GM21737 (cell line): ENCODE results near the gene CMTM8.

Experiments used
- ATAC-seq: cut with Tn5 transposase; IDR thresholded peaks from one replicate; pipeline ENCODE4 v1.9.1; 2021; ENCODE audit warnings: mild to moderate bottlenecking, moderate library complexity; ENCODE audit not compliant: unreplicated experiment

The CMTM8 gene

DNA sequence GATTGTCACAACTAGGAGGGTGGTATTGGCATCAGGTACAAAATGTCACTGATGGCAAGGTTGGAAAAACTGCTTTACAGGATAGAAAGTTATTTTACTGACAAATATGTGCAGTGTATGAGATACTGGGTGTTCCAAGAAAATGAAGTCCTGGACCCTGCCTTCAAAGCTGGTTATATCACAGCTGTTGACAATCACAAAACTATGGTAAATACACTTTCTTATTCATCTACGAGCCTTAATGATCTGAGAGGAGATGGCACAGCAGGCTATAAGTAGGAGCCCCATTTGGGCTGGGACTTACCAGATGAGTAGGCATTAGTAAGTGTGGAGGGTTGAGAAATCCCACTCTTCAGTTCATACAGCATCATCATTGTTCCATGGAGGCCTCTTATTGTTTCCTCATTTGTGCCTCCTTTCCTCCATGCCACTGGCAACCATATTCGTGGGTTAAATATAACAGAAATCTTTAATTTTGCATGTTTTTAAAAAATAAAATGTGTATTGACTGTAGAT is 66.9 kb downstream of the CMTM8 start:
- ATAC-seq, result no peak

GRCh38 chr3:32306072-32306471 is 67.6 kb downstream of the CMTM8 start:
- ATAC-seq, result no peak

DNA sequence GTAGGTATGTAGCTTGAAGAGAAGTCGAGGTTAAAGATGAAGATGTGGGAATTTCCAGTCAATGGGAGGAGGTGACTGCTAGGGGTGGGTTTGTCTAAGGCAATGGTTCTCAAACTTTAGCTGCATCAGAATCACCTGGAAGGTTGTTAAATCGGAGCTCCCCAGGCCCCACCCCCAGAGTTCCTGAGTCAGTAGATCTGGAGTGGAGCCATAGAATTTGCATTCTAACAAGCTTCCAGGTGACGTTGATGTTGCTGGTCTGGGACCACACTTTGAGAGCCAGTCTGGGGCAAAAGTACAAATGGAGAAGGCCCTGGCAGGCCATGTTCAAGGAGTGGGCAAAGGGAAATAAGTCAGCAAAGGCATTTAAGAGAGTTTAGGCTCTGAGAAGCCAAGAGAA is 69.1 kb downstream of the CMTM8 start:
- no peak for ATAC-seq

- ATAC-seq, result no peak
Measured at GRCh38 chr3:32308378-32308777, 69.9 kb downstream of the CMTM8 start.

GRCh38 chr3:32309654-32310242 is 71.3 kb downstream of the CMTM8 start:
- no peak for ATAC-seq

DNA sequence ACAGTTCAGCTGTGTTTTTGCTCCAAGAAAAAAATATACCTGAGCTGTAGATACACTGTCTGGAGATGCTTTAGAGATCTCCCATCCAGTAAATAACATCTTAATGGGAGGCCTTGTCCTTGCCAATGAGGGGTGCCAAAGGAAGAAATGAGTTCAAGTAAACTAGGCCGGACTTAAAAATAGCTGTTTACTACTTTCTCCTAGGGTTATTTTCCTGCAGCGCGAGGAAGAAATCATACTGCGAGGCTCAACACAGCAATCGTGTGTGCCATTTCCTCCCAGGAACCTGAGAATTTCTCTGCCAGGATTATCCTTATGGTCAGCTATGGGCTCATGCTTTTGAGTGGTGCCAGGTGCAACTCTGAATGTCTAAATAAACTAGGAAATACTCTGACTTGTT is 71.9 kb downstream of the CMTM8 start:
- no peak for ATAC-seq

- ATAC-seq, result no peak
Measured at GRCh38 chr3:32310918-32311839, 72.7 kb downstream of the CMTM8 start.

DNA sequence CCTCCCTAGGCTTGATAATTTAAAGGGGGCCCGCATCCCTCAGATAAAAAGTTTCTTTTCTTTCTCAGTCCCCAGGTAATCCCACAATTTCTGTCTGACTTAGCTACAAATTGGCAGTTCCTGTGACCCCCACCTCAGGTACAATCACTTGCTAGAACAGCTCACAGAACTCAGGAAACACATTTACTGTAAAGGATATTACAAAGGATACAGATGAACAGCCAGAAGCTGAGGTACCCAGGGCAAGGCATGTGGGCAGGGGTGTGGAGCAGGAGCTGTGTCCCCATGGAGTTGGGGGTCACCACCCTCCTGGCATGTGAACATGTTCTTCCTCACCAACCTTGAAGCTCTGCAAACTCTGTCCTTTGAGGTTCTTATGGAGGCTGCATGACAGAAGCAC is 73.8 kb downstream of the CMTM8 start:
- no peak for ATAC-seq

DNA sequence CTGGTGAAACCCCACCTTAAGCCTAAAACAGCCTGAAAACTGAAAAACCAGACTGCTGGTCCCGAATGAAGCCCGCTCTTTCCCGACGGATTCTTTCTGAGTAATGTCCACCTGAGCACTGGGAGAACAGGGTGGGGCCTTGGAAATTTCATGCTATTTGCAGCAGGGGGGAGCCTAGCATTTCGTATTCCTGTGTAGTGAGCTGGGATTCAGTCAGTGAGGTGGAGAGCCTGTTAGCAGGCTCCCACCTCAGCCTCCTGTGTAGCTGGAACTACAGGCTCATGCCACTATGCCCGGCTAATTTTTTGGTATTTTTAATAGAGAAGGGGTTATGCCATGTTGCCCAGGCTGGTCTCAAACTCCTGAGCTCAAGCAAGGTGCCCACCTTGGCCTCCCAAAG is 74.7 kb downstream of the CMTM8 start:
- ATAC-seq, result no peak

- ATAC-seq, result no peak
Measured at GRCh38 chr3:32313723-32314473, 75.4 kb downstream of the CMTM8 start.

DNA sequence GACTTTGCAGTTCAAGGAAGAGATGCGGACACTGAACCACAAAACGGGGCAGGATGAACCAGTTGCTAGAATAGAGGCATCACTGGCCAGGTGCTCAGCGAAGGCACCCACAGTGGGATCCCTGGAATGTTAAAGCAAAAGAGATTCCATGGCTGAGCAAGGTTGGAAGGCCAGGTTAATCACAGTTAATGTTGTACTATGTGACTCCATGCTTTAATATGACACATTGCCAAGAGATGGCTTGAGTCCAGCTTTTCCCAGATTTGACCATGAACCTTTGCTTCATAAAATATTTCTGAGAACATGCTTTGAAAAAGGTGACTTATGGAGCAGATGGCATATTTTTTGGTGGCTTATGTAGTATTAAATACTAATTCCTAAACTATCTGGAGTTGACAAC is 77.0 kb downstream of the CMTM8 start:
- no peak for ATAC-seq

- ATAC-seq, result no peak
Measured at GRCh38 chr3:32316319-32316718, 77.8 kb downstream of the CMTM8 start.

DNA sequence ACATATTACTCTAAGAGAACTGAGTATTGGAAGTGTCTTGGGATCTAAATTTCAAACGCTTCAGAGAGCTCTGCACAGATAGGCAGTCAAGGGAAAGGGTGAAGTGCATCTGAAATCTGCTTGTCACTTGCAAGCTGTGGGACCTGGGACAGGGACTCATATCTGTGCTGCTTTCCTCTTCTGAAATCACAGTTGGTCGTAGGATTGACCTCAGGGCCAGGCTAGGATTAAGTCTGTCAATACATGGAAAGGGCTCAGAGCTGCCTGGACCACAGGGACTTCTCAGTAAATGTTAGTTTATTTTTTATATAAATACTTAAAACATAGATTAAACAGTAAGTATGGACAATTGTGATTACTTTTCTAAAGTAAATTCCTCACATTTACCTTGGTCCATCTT is 78.5 kb downstream of the CMTM8 start:
- ATAC-seq, result no peak

DNA sequence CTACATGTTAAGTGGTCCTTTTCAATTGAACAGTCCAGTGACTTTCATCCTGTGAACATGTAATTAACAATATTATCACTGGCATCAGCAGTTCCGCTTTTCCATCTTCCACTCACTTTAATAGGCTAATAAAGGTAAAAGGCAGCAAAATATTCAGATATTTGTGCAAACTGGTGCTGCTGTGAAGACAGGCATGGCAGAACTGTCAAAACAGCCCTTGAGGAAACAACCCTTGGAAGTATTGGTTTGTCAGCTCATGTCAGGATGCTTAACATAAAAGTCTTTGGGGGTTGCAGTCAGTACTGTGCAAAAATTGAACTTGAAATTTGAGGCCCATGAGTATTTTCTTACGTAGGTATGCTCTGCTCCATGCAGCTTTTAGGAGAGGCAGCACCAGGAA is 81.1 kb downstream of the CMTM8 start:
- ATAC-seq, result no peak

DNA sequence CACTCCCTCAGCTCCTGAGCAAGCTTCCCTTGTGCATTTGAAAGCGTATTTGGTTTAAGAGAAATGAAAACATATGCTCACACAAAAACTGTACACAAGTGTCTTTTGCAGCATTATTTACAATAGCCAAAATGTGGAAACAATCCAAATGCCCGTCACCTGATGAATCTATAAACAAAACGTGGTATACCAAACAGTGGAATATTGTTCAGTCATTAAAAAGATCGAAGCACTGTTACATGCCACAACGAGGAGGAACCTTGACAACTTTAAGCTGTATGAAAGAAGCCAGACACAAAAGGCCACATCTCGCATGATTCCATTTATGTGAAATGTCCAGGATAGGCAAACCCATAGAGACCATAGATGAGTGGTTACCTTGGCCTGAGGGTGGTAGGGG is 81.6 kb downstream of the CMTM8 start:
- ATAC-seq, result no peak

DNA sequence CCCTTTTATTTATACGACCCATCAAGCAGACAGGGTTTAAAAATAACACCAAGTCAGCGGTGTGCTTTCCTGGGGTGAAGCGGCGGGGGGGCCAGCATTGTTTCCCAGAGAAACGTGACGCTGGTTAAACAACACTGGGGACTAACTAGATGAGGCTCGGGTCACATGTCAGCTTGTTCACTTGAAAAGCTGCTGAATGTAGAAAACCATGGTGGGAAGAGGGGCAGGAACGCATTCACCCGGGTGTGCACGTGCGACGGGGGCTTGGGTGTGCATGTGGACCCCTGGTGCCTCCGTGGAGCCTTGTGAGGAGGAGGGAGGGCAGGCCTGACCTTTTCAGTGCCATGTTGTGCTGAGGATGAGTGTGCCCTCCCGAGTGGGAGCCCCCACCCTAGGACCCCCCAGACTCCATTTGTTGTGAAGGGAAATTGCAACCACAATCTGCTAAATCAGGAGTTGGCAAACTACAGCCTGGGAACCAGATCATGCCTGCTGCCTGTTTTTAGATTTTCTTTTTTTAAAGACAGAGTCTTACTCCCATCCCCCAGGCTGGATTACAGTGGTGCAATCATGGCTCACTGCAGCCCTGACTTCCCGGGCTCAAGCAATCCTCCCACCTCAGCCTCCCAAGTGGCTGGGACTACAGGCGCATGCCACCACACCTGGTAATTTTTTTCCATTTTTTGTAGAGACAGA is 82.8 kb downstream of the CMTM8 start:
- no peak for ATAC-seq

GRCh38 chr3:32322311-32322710 is 83.8 kb downstream of the CMTM8 start:
- ATAC-seq, result no peak

DNA sequence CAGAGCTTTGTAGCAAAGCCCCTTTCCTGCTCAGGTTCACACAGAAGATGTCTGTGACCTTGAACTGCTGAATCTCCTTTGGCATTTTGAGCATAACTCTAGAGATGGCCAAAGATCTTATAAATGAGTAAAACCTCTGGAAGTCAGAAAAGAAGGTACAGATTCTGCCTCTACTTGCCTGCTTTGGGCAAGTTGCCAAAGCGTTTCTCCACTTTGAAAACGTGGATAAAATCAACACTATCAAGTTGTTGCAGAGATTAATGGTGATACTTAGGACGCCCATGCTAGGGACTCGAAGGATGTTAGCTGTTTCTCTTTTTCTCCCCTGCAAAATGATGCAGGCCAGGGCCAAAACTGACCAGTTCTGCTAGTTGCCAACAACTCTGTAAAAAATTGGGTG is 85.1 kb downstream of the CMTM8 start:
- no peak for ATAC-seq

DNA sequence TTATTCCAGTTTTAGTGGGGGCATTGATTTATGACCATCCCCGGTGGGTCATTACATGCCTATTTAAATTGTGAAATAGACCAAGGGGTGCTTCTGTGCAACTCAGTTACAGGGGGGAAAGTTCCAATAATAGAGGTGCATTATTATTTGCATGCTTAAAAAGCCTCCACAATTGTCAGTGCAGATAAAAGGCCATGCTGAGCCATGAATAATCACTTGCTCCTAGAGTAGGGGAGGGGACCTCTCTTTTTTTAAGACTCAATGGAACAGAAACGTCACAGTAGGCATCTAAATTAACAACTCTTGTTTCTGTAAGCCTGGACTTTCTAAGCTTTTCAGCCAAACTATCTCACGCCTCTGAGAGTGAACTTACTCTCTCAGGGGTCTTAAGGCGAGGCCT is 86.7 kb downstream of the CMTM8 start:
- ATAC-seq, result no peak

DNA sequence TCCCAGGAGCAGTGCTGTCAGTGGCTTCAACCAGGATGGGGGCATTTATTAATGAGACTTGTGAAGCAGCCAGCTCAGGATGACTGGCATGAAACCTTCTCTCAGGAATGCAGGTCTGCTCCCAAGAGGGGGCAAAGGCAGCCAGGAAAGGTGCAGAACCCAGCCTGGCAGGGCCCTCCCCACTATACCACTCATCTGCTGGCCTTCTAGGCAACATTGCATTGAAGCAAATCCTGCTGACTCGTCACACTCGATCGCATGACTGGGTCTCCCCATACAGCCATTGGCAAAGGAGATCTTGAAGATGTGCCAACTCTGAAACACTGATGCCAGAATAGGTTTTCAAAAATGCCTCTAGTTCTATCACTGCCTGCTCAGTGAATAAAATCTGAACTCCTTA is 87.4 kb downstream of the CMTM8 start:
- no peak for ATAC-seq

GRCh38 chr3:32326795-32327194 is 88.3 kb downstream of the CMTM8 start:
- no peak for ATAC-seq
